ENCODE results near the gene NBEA. TPM values are rescaled to one million over a fixed set of nuclear protein-coding genes. Genes with fewer than 3 reads are reported as not detected.

NBEA gene
- total RNA-seq, 1 experiment from 2014 or later, result 4.1 TPM

DNA sequence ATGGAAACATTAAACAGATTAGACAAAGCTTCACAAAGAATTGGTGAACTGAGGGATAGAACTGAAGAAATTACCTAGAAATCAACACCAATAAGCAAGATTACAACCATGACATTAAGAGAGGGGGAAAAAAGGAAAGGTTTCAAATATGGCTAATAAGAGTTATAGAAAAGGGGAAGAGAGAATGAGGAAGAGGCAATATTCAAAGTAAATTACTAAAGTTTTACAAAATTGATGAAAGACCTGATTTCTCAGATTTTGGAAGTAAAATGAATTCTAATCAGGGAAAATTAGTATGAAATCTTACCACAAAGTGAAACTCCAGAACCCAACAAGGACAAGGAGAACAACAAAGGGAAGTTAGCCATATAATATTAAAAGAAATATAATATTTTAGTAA lies 187.4 kb downstream of the NBEA start:
- no peak for TF ChIP-seq YY1 (IDR thresholded peaks at IDR 0.05; ENCODE audit: extremely low read depth, insufficient replicate concordance, low read depth, low read length)
- no peak for TF ChIP-seq SIN3A (IDR thresholded peaks at IDR 0.05; ENCODE audit: low read depth)
- TF ChIP-seq FOSL1 (IDR thresholded peaks at IDR 0.05; ENCODE audit: low read depth), result no peak
- Histone ChIP-seq H3K4me3 (replicated peaks in 1 of 2; ENCODE audit: low read depth in 1 of 2, low read length in 2 of 2) (no peak overlapping the region), H3K79me2 (ENCODE audit: insufficient read depth, low read length) (no peaks in the 10 kb centered on the region), H3K9me3 (ENCODE audit: control insufficient read depth in 1 of 2, insufficient read depth in 1 of 2, low read depth in 1 of 2, low read length in 2 of 2) (no peaks in the 10 kb centered on the region), H3K4me1 (ENCODE audit: control insufficient read depth in 1 of 2, insufficient read depth in 2 of 2, low read length in 2 of 2) (no peaks in the 10 kb centered on the region), H3K9me2 (ENCODE audit: insufficient read depth) (no peaks in the 10 kb centered on the region), H4K20me1 (ENCODE audit: insufficient read depth) (no peaks in the 10 kb centered on the region), H3K9ac (ENCODE audit: low read length) (no peak overlapping the region), H3K4me2 (ENCODE audit: low read length) (no peak overlapping the region), H2AFZ (ENCODE audit: low read depth, low read length, poor library complexity, severe bottlenecking) (no peak overlapping the region), H3K27ac (ENCODE audit: low read depth, low read length) (no peak overlapping the region), H3K27me3 (ENCODE audit: insufficient read depth, low read length) (no peaks in the 10 kb centered on the region), H3K36me3 (ENCODE audit: control insufficient read depth in 1 of 2, insufficient read depth in 2 of 2, low read length in 2 of 2) (no peaks in the 10 kb centered on the region)
- intact Hi-C loops (cut with micrococcal nuclease), result no loop called here
- ChIA-PET CTCF (no interaction called here), RAD21 (ENCODE audit: low non-redundant PET in 1 of 2, low total read pairs in 2 of 2, uncharacterized antibody in 2 of 2, unreplicated experiment in 2 of 2) (no interaction called here), POLR2A (no interaction called here)
- no TSS peak for BruUV-seq (replicated peaks)
- DNase-seq (ENCODE audit: low read depth, low spot score) (no peak), ATAC-seq (no peak)

DNA sequence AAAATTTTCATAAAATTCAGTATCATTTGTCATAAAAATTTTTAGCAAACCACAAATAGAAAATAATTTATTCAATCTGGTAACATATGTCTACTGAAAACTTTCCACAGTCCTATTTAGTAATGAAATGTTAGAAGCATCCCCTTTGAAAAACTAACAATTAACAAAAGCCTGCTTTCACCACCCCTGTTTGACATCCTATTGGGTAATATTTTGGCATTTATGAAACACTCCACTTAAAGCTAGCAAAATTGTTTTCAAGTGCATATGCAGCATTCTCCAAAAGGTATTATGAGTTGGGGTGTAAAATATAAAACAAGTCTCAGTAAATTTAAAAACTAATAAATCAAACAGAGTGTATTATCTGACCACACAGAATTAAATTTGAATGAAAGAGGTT lies 189.4 kb downstream of the NBEA start:
- intact Hi-C loops (cut with micrococcal nuclease), result no loop called here
- H3K9me3 ChIP-seq (ENCODE audit: control insufficient read depth in 1 of 2, insufficient read depth in 1 of 2, low read depth in 1 of 2, low read length in 2 of 2), result no peaks in the 10 kb centered on the region
- H3K4me3 ChIP-seq (replicated peaks in 1 of 2; ENCODE audit: low read depth in 1 of 2, low read length in 2 of 2), result no peak overlapping the region
- no TSS peak for BruUV-seq (replicated peaks)
- no peak overlapping the region for H3K9ac ChIP-seq (ENCODE audit: low read length)
- POLR2A ChIA-PET, result no interaction called here
- no peaks in the 10 kb centered on the region for H3K9me2 ChIP-seq (ENCODE audit: insufficient read depth)
- no peak for DNase-seq (ENCODE audit: low read depth, low spot score)
- no peaks in the 10 kb centered on the region for H4K20me1 ChIP-seq (ENCODE audit: insufficient read depth)
- TF ChIP-seq EGR1 (IDR thresholded peaks at IDR 0.05; ENCODE audit: low read depth), result no peak
- no peak for TF ChIP-seq SP1 (IDR thresholded peaks at IDR 0.05; ENCODE audit: low read depth)
- TF ChIP-seq, protein P1, sequence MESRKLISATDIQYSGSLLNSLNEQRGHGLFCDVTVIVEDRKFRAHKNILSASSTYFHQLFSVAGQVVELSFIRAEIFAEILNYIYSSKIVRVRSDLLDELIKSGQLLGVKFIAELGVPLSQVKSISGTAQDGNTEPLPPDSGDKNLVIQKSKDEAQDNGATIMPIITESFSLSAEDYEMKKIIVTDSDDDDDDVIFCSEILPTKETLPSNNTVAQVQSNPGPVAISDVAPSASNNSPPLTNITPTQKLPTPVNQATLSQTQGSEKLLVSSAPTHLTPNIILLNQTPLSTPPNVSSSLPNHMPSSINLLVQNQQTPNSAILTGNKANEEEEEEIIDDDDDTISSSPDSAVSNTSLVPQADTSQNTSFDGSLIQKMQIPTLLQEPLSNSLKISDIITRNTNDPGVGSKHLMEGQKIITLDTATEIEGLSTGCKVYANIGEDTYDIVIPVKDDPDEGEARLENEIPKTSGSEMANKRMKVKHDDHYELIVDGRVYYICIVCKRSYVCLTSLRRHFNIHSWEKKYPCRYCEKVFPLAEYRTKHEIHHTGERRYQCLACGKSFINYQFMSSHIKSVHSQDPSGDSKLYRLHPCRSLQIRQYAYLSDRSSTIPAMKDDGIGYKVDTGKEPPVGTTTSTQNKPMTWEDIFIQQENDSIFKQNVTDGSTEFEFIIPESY (IDR thresholded peaks at IDR 0.05; ENCODE audit: extremely low read depth, insufficient replicate concordance, low read length), result no peak
- no peak for TF ChIP-seq POLR2A (IDR thresholded peaks at IDR 0.05; ENCODE audit: borderline replicate concordance, extremely low read depth, insufficient read depth, insufficient read length)
- CTCF ChIA-PET, result no interaction called here
- H3K27me3 ChIP-seq (ENCODE audit: insufficient read depth, low read length), result no peaks in the 10 kb centered on the region
- ATAC-seq, result no peak
- no peak overlapping the region for H3K27ac ChIP-seq (ENCODE audit: low read depth, low read length)
- RAD21 ChIA-PET (ENCODE audit: low non-redundant PET in 1 of 2, low total read pairs in 2 of 2, uncharacterized antibody in 2 of 2, unreplicated experiment in 2 of 2), result no interaction called here
- no peaks in the 10 kb centered on the region for H3K4me1 ChIP-seq (ENCODE audit: control insufficient read depth in 1 of 2, insufficient read depth in 2 of 2, low read length in 2 of 2)
- H3K79me2 ChIP-seq (ENCODE audit: insufficient read depth, low read length), result no peaks in the 10 kb centered on the region
- no peak overlapping the region for H3K4me2 ChIP-seq (ENCODE audit: low read length)
- no peaks in the 10 kb centered on the region for H3K36me3 ChIP-seq (ENCODE audit: control insufficient read depth in 1 of 2, insufficient read depth in 2 of 2, low read length in 2 of 2)
- no peak overlapping the region for H2AFZ ChIP-seq (ENCODE audit: low read depth, low read length, poor library complexity, severe bottlenecking)
